ENCODE data around the gene SOX30.

DNA sequence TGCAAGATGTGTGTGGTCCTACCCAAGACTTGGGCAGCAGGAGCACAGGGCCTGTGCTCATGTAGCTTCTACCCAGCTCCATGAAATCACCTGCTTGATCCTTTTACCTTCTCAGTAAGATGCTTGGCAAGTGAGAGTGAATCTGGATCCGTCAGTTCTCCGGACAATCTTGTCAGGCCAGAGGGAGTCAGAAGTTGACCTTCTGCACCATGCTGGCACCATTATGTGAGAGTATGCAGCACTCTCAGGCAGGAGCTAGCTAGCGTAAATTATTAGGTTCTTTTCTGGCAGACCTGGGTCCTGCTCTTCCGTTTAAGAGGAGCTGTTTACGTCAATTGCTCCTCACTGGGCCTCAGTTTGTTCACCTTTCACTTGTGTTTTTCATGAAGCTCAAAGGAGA is 39.7 kb downstream of the SOX30 start:
- TF ChIP-seq, protein P1, sequence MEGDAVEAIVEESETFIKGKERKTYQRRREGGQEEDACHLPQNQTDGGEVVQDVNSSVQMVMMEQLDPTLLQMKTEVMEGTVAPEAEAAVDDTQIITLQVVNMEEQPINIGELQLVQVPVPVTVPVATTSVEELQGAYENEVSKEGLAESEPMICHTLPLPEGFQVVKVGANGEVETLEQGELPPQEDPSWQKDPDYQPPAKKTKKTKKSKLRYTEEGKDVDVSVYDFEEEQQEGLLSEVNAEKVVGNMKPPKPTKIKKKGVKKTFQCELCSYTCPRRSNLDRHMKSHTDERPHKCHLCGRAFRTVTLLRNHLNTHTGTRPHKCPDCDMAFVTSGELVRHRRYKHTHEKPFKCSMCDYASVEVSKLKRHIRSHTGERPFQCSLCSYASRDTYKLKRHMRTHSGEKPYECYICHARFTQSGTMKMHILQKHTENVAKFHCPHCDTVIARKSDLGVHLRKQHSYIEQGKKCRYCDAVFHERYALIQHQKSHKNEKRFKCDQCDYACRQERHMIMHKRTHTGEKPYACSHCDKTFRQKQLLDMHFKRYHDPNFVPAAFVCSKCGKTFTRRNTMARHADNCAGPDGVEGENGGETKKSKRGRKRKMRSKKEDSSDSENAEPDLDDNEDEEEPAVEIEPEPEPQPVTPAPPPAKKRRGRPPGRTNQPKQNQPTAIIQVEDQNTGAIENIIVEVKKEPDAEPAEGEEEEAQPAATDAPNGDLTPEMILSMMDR (IDR thresholded peaks at IDR 0.05), result no peak
- no peak for TF ChIP-seq POLR2A (IDR thresholded peaks at IDR 0.05)

All from testis (tissue), 2 donors.